Measurements from ENCODE around the gene MTUS2. TPM values are rescaled to one million over a fixed set of nuclear protein-coding genes. Genes with fewer than 3 reads are reported as not detected.

The MTUS2 gene
- total RNA-seq, 4 donors from 2014 or later = 0.16 to 0.75 (median 0.24) TPM

DNA sequence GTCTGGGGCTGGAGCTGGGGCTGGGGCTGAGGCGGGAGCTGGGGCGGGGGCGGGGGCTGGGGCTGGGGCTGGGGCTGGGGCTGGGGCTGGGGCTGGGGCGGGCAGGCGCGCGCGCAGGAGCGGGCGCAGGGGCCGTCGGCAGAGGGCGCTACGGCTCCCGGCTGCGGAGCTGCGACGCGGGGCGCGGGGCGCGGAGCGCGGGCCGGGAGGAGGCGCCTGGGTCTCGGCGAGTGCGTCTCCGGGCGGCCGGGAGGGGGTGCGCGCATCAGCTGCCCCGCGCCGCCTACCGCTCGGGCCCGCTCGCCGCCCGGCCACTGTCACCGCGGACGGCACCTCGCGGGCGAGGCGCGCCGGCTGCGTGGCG is 422 bp upstream of the MTUS2 start:
- TF ChIP-seq EP300 (IDR thresholded peaks at IDR 0.05; ENCODE audit: low read depth) = no peak
- TF ChIP-seq, protein P1, sequence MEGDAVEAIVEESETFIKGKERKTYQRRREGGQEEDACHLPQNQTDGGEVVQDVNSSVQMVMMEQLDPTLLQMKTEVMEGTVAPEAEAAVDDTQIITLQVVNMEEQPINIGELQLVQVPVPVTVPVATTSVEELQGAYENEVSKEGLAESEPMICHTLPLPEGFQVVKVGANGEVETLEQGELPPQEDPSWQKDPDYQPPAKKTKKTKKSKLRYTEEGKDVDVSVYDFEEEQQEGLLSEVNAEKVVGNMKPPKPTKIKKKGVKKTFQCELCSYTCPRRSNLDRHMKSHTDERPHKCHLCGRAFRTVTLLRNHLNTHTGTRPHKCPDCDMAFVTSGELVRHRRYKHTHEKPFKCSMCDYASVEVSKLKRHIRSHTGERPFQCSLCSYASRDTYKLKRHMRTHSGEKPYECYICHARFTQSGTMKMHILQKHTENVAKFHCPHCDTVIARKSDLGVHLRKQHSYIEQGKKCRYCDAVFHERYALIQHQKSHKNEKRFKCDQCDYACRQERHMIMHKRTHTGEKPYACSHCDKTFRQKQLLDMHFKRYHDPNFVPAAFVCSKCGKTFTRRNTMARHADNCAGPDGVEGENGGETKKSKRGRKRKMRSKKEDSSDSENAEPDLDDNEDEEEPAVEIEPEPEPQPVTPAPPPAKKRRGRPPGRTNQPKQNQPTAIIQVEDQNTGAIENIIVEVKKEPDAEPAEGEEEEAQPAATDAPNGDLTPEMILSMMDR (IDR thresholded peaks at IDR 0.05) = peak in 1 of 5 experiments; percentile 8
- Histone ChIP-seq H3K4me3 (peak overlapping the region in 2 of 4 donors; percentile 26 to 45), H3K36me3 (no peaks in the 10 kb centered on the region), H3K27me3 (peaks cover 67% of the 10 kb centered on the region), H3K4me1 (peaks cover 0 to 15% (median 5%) of the 10 kb centered on the region in 4 donors), H3K9me3 (peaks cover 0 to 5% of the 10 kb centered on the region in 2 donors), H3K27ac (no peak overlapping the region)
- WGBS, 2 donors (ENCODE audit: low coverage in 1 of 2) = 0% methylated on average over 3 of the region's 55 CpGs; no CpG with 5 or more reads in 1 of the 2 donors
- intact Hi-C loops (cut with DNase I; ENCODE audit: low total_unique reads) (no loop called here), in situ Hi-C loops (cut with MboI; ENCODE audit: low pct_ligation_motif_present in 1 of 4, low pct_unique_long_range_greater_than_20kb in 1 of 4, low sequenced_read_pairs in 3 of 4) (loop anchor here in 1 of 4 donors (25.0 kb wide), 1 partner anchor 443 kb away; no protein-coding TSS in a partner anchor)
- DNase-seq = peak; percentile 28

DNA sequence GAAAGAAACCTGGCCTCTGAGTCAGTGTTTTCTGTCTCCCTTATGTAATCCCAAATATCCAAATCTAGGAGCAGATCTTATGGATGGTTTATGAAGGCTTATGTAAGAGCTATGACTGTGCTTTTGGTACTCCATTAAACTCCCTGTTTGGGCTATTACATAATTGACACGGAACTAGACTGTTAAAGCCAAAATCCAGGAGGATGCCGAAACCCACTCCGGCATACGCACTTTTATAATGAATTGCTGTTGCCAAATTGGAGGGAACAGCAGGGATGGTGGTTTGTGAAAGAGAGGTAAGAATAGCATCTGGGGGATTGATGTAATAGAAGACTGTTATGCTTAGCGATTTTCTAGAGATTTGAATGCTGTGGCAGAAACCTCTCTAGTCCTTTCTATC is 2.0 kb downstream of the MTUS2 start:
- peaks cover 0 to under 1% of the 10 kb centered on the region in 2 donors for H3K9me3 ChIP-seq
- intact Hi-C loops (cut with DNase I; ENCODE audit: low total_unique reads) (no loop called here), in situ Hi-C loops (cut with MboI; ENCODE audit: low pct_ligation_motif_present in 1 of 4, low pct_unique_long_range_greater_than_20kb in 1 of 4, low sequenced_read_pairs in 3 of 4) (loop anchor here in 1 of 4 donors (25.0 kb wide), 1 partner anchor 440 kb away; no protein-coding TSS in a partner anchor)
- H3K4me3 ChIP-seq = no peak overlapping the region
- no peak for DNase-seq
- no peak overlapping the region for H3K27ac ChIP-seq
- H3K4me1 ChIP-seq = peaks cover 0 to 15% (median 5%) of the 10 kb centered on the region in 4 donors
- TF ChIP-seq EP300 (IDR thresholded peaks at IDR 0.05; ENCODE audit: low read depth) = no peak
- TF ChIP-seq, protein P1 (IDR thresholded peaks at IDR 0.05) = no peak
- no peak for TF ChIP-seq POLR2AphosphoS5 (IDR thresholded peaks at IDR 0.05)
- TF ChIP-seq POLR2A (IDR thresholded peaks at IDR 0.05) = no peak
- 90 to 100% methylated on average over 1 to 5 of the region's 5 CpGs for WGBS, 2 donors (ENCODE audit: low coverage in 1 of 2)
- H3K27me3 ChIP-seq = peaks cover 54% of the 10 kb centered on the region
- H3K36me3 ChIP-seq = no peaks in the 10 kb centered on the region

DNA sequence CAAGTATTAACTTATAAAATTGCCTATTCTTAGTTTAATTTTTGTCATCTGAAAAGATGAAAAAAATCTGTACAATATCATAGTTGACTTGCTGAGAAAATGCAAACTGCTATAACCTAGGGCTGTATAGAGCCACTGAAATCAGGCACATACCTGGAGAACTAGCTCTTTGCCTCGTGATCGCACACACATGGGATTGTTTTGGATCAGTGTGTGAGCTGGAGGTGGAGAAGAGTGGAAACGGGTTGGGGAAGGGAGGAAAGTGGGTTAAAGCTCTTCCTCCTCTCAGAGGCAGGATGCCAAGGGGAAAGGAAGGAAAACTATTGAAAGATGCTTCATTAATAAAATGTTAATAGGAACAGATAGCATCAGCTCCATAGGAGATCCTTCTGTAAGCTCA is 2.7 kb downstream of the MTUS2 start:
- no peak overlapping the region for H3K27ac ChIP-seq
- WGBS, 2 donors (ENCODE audit: low coverage in 1 of 2) = 69 to 80% methylated on average over 1 to 3 of the region's 3 CpGs
- TF ChIP-seq POLR2A (IDR thresholded peaks at IDR 0.05) = no peak
- no peak for TF ChIP-seq EP300 (IDR thresholded peaks at IDR 0.05; ENCODE audit: low read depth)
- TF ChIP-seq, protein P1 (IDR thresholded peaks at IDR 0.05) = no peak
- no peak for TF ChIP-seq POLR2AphosphoS5 (IDR thresholded peaks at IDR 0.05)
- H3K4me1 ChIP-seq = peaks cover 0 to 15% (median 5%) of the 10 kb centered on the region in 4 donors
- intact Hi-C loops (cut with DNase I; ENCODE audit: low total_unique reads) (no loop called here), in situ Hi-C loops (cut with MboI; ENCODE audit: low pct_ligation_motif_present in 1 of 4, low pct_unique_long_range_greater_than_20kb in 1 of 4, low sequenced_read_pairs in 3 of 4) (loop anchor here in 1 of 4 donors (25.0 kb wide), 1 partner anchor 440 kb away; no protein-coding TSS in a partner anchor)
- no peaks in the 10 kb centered on the region for H3K9me3 ChIP-seq
- no peaks in the 10 kb centered on the region for H3K36me3 ChIP-seq
- H3K27me3 ChIP-seq = peaks cover 47% of the 10 kb centered on the region
- no peak overlapping the region for H3K4me3 ChIP-seq
- no peak for DNase-seq

DNA sequence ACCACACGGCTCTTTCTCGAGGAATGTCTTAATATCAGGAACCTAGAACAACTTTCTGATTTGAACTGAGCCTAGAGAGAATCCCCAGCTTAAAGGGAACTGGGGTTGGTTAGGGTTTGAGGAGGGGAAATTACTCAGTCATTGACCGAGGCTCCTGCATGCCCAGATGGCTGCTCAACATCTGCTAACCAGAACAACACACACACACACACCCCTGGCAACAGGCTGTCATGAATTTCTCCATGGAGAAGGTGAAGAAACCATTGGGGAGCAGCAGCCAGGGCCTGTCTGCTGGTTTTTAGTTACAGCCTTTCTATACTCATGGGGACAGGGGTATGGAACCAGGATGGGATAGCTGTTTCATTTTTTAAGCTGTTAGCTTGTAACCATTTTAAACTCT is 5.2 kb downstream of the MTUS2 start:
- Histone ChIP-seq H3K27me3 (peaks cover 27% of the 10 kb centered on the region), H3K9me3 (peaks cover 6 to 10% of the 10 kb centered on the region in 2 donors), H3K4me1 (peaks cover 0 to 7% (median 2%) of the 10 kb centered on the region in 4 donors), H3K4me3 (no peak overlapping the region), H3K36me3 (no peaks in the 10 kb centered on the region), H3K27ac (no peak overlapping the region)
- WGBS, 2 donors (ENCODE audit: low coverage in 1 of 2) = 68 to 77% methylated on average over 3 of the region's 3 CpGs
- in situ Hi-C loops (cut with MboI; ENCODE audit: low pct_ligation_motif_present in 1 of 4, low pct_unique_long_range_greater_than_20kb in 1 of 4, low sequenced_read_pairs in 3 of 4) = no loop called here
- intact Hi-C loops (cut with DNase I; ENCODE audit: low total_unique reads) = no loop called here
- no peak for DNase-seq
- no peak for TF ChIP-seq EP300 (IDR thresholded peaks at IDR 0.05; ENCODE audit: low read depth)
- TF ChIP-seq POLR2A (IDR thresholded peaks at IDR 0.05) = no peak
- TF ChIP-seq POLR2AphosphoS5 (IDR thresholded peaks at IDR 0.05) = no peak
- TF ChIP-seq, protein P1 (IDR thresholded peaks at IDR 0.05) = no peak
